ENCODE measurements around the gene OR6B1. TPM values are rescaled to one million over a fixed set of nuclear protein-coding genes. Genes with fewer than 3 reads are reported as not detected.

OR6B1 gene
- polyA plus RNA-seq, 1 donor from 2014 or later = not detected

- no peak for TF ChIP-seq MXI1 (conservative IDR thresholded peaks at IDR 0.05; ENCODE audit: poor library complexity, severe bottlenecking)
- TF ChIP-seq CTCF (IDR thresholded peaks at IDR 0.05; ENCODE audit: poor library complexity, severe bottlenecking) = no peak
- no peak for TF ChIP-seq TAF1 (IDR thresholded peaks at IDR 0.05; ENCODE audit: low read depth)
- no peak for TF ChIP-seq EP300 (conservative IDR thresholded peaks at IDR 0.05; ENCODE audit: poor library complexity, severe bottlenecking)
- TF ChIP-seq EZH2 (IDR thresholded peaks at IDR 0.05; ENCODE audit: borderline replicate concordance, insufficient read depth, low read length, poor library complexity, severe bottlenecking) = no peak
- TF ChIP-seq REST (IDR thresholded peaks at IDR 0.05; ENCODE audit: borderline replicate concordance) = no peak
- TF ChIP-seq RAD21 (conservative IDR thresholded peaks at IDR 0.05) = no peak
- no peak for TF ChIP-seq SMC3 (conservative IDR thresholded peaks at IDR 0.05; ENCODE audit: poor library complexity)
- TF ChIP-seq POLR2AphosphoS5 (IDR thresholded peaks at IDR 0.05) = no peak
These were observed 24.5 kb upstream of the OR6B1 start for GRCh38 chr7:143975617-143976016.

GRCh38 chr7:143978585-143978984 is 21.5 kb upstream of the OR6B1 start:
- H3K27ac ChIP-seq (ENCODE audit: low read length) = no peak overlapping the region
- H3K9ac ChIP-seq (ENCODE audit: low read length) = no peak overlapping the region
- no peak overlapping the region for H2AFZ ChIP-seq (ENCODE audit: low read depth, low read length)
- no peaks in the 10 kb centered on the region for H3K36me3 ChIP-seq (ENCODE audit: insufficient read depth, low read length)
- H3K9me2 ChIP-seq (ENCODE audit: insufficient read depth, low read length) = no peaks in the 10 kb centered on the region
- TF ChIP-seq SMC3 (conservative IDR thresholded peaks at IDR 0.05; ENCODE audit: poor library complexity) (no peak), TAF1 (IDR thresholded peaks at IDR 0.05; ENCODE audit: low read depth) (no peak), CTCF (IDR thresholded peaks at IDR 0.05; ENCODE audit: poor library complexity, severe bottlenecking) (no peak), MXI1 (conservative IDR thresholded peaks at IDR 0.05; ENCODE audit: poor library complexity, severe bottlenecking) (no peak), EZH2 (IDR thresholded peaks at IDR 0.05; ENCODE audit: borderline replicate concordance, insufficient read depth, low read length, poor library complexity, severe bottlenecking) (no peak), POLR2AphosphoS5 (IDR thresholded peaks at IDR 0.05) (no peak), EP300 (conservative IDR thresholded peaks at IDR 0.05; ENCODE audit: poor library complexity, severe bottlenecking) (no peak), RAD21 (conservative IDR thresholded peaks at IDR 0.05) (no peak), REST (IDR thresholded peaks at IDR 0.05; ENCODE audit: borderline replicate concordance) (no peak)
- no peaks in the 10 kb centered on the region for H3F3A ChIP-seq (ENCODE audit: insufficient read depth, low read length, poor library complexity, severe bottlenecking)
- H4K20me1 ChIP-seq (ENCODE audit: insufficient read depth) = no peaks in the 10 kb centered on the region
- H3K9me3 ChIP-seq (ENCODE audit: low read length) = no peaks in the 10 kb centered on the region
- H3K4me3 ChIP-seq (ENCODE audit: low read length) = no peak overlapping the region
- H3K4me2 ChIP-seq (ENCODE audit: low read length) = no peak overlapping the region
- no peaks in the 10 kb centered on the region for H3K79me2 ChIP-seq (replicated peaks; ENCODE audit: insufficient read depth, low read length)
- no peaks in the 10 kb centered on the region for H3K27me3 ChIP-seq (ENCODE audit: insufficient read depth, low read depth, low read length)

More at GRCh38 chr7:143975617-143976016, 24.5 kb upstream of the OR6B1 start:
- no peaks in the 10 kb centered on the region for H3K9me3 ChIP-seq (ENCODE audit: low read length)
- H3K9ac ChIP-seq (ENCODE audit: low read length) = no peak overlapping the region
- no peak overlapping the region for H3K27ac ChIP-seq (ENCODE audit: low read length)
- H3K9me2 ChIP-seq (ENCODE audit: insufficient read depth, low read length) = no peaks in the 10 kb centered on the region
- H3K27me3 ChIP-seq (ENCODE audit: insufficient read depth, low read depth, low read length) = no peaks in the 10 kb centered on the region
- no peaks in the 10 kb centered on the region for H4K20me1 ChIP-seq (ENCODE audit: insufficient read depth)
- no peak overlapping the region for H3K4me2 ChIP-seq (ENCODE audit: low read length)
- no peaks in the 10 kb centered on the region for H3K79me2 ChIP-seq (replicated peaks; ENCODE audit: insufficient read depth, low read length)
- no peaks in the 10 kb centered on the region for H3F3A ChIP-seq (ENCODE audit: insufficient read depth, low read length, poor library complexity, severe bottlenecking)
- H3K4me3 ChIP-seq (ENCODE audit: low read length) = no peak overlapping the region
- no peak overlapping the region for H2AFZ ChIP-seq (ENCODE audit: low read depth, low read length)
- no peaks in the 10 kb centered on the region for H3K36me3 ChIP-seq (ENCODE audit: insufficient read depth, low read length)

Measured in neural cell (in vitro differentiated cells).